GM12873 (cell line): ENCODE data around the gene MED7.

Experiments used
- TF ChIP-seq, protein P1 (sequence below): IDR thresholded peaks from 2 replicates; pipeline ENCODE4 v1.5.1; 2012; ENCODE audit warnings: low read depth, mild to moderate bottlenecking, moderate library complexity, low read length, control low read depth; ENCODE audit not compliant: insufficient read depth; ENCODE audit errors: missing control alignments

The MED7 gene

DNA sequence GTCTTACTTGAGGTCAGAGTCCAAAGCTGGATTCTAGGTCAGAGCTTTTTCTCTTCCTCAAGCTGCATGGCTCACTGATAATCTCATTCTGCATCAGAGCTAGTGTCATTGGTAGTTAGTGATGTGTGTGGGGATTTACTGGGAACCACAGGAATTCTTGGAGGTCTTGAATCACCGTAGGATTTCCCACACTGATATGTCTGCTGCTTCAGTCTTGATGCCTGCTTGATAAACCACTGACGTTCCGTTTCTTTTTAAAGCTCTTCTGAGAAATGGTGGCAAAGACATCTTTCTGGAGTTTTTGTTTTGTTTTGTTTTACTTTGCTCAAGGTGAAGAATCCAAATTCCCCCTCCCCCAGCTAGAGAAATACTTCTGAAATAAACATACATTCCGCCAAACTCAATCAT, 24.6 kb upstream of the MED7 start:
- TF ChIP-seq, protein P1, sequence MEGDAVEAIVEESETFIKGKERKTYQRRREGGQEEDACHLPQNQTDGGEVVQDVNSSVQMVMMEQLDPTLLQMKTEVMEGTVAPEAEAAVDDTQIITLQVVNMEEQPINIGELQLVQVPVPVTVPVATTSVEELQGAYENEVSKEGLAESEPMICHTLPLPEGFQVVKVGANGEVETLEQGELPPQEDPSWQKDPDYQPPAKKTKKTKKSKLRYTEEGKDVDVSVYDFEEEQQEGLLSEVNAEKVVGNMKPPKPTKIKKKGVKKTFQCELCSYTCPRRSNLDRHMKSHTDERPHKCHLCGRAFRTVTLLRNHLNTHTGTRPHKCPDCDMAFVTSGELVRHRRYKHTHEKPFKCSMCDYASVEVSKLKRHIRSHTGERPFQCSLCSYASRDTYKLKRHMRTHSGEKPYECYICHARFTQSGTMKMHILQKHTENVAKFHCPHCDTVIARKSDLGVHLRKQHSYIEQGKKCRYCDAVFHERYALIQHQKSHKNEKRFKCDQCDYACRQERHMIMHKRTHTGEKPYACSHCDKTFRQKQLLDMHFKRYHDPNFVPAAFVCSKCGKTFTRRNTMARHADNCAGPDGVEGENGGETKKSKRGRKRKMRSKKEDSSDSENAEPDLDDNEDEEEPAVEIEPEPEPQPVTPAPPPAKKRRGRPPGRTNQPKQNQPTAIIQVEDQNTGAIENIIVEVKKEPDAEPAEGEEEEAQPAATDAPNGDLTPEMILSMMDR, result no peak

DNA sequence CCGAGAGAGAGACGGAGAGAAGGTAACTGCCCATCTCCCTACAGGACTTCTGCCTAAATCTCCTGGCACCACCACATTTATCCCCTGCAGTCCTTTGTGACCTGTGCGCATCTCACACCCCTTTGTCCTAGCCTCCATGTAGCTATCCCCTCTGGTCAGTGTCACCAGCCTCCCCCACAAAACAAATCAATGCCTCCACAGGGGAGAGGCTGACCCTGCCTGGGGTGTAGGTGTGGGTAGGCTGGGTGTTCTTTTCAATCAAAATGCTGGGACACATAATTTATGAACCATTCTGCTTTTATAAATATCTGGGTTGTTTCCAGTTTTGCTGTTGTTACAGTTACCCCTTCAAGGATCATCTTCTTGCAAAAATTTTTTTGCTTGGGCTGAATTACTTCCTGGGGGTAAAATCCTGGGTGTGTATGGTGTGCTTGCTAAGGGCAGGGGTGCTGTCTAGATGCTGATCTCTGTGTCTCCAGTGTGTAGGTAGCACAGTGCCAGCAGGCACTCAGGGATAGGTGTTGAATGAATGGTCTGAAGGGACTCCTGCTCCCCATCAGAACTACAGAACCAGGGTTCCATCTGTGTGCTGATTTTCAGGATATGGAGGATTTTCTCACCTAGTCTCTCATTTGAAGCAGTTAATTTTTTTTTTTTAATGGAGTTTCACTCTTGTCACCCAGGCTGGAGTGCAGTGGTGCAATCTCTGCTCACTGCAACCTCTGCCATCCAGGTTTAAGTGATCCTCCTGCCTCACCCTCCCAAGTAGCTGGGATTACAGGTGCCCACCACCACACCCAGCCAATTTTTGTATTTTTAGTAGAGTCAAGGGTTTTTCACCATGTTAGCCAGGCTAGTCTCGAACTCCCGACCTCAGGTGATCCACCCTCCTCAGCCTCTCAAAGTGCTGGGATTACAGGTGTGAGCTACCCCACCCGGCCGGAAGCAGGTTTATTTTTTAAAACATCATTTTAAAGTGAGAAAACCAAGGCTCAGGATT, 23.8 kb upstream of the MED7 start, which contains the start of gene GARIN3:
Gene GARIN3 (minus strand): TSS at position 51 of the 1,000 bp plus-strand sequence. CDS start 96 bp downstream, outside the sequence.
- TF ChIP-seq, protein P1, result no peak

DNA sequence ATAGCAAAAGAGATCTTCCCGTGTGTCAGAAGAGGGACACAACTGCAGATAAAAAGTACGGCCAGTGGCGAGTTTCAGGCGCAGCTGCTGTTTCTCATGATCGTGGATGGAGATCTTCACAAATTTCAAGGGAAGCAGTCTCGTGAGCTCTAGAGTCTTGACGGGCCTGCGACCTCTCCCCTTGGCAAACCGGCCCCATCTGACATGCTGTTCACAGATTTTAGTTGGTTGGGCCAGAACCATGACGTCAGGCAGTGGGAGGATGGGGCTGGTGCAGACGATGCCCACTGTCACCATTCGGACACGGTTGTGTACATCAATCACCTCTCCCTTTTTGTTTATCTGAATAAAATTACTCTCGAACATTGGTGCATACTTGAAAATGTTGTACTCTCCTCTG, 23.0 kb upstream of the MED7 start:
- TF ChIP-seq, protein P1, result no peak

DNA sequence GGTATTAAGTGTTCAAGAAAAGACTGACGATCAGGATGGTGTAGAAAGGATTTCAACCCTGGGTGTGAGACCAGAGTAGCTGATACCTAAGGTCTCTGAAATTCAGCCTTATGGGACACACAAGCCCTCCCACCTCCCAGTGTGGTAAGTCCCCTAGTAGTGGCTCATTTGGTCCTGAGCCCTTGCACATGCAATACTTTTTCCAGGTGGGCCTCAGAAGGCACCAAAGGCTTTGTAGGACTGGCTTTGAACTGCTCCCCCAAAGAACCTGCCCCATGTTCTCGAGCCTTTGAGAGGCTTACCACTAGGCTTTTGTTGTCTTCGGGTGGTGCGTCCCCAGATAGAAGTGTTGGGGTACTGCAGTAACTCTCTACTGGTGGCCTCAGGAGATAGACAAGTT, 22.6 kb upstream of the MED7 start:
- TF ChIP-seq, protein P1, result no peak

DNA sequence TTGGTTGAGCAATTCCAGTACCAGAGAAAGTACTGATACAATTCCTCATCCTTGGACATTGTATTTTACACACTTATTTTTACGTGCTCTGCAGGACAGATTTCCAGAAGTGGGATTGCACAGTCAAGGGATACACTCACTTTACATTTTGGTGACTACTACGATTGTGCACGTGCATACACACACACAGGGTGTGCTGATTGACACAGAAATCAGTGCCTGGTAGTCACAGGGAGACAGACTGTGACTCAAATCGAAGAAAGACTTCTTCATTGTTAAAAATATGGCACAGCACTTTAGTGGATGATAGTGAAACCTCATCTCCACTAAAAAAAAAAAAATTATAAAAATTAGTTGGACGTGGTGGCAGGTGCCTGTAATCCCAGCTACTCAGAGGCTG, 21.9 kb upstream of the MED7 start:
- TF ChIP-seq, protein P1, result no peak

DNA sequence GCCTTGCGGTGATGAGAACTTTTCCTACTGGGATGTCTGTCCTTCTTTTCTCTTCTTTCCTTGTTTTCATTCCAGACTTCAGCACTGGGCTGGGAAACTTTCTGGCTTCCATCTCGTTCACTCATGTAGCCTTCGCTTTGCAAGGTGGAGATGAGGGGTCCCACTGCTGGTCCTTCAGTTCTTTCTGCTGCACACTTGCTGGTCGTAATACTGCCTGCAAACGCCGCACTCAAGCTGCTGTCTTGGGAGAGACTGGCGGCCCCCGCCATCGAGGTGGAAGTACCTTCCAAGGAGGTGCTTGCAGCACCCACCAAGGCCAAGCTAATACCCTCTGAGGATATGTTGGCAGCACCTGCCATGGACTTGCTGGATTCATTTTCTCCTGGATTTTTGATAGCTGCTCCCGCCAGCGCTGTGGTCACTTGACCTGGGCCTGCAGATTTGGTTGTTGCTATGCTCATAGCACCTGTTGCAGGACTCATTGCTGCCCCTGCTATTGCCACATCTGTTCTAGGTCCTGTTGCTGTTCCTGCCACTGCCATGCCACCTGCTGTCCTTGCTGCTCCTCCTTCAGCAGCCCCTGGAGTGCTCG, 20.4 kb upstream of the MED7 start:
- TF ChIP-seq, protein P1, result no peak

DNA sequence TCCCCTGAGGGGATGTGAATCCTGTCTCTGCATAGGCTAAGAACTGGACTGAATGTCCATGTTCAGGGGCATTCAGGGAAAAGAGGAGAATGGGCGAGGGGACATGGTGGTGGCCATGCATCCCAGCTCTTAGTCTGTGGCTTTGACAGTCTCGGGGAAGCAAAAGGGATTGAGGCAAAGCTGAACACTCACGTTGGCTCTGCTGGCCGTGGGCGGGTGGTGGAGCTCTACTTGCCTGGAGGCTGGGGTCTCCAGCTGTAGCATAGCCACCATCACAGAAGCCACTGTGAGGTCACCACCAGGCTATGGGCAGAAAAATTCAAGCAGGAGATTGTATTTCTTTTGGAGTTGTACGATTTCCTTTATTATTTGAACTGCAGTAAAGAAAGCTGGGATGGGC, 19.3 kb upstream of the MED7 start:
- TF ChIP-seq, protein P1, result no peak
